Fibroblast of lung (primary cell): ENCODE results near the gene FAM20B. TPM values are rescaled to one million over a fixed set of nuclear protein-coding genes. Genes with fewer than 3 reads are reported as not detected.
A peak's percentile ranks its signal among the peaks of the same experiment; 100 is the strongest.

Source experiments
- DNase-seq, 2 donors: peaks; one replicate each; pipeline versions ENCODE4 v3.0.0 to v3.0.0-alpha.2; 2010; ENCODE audit warnings: low read depth in 2 of 2
- H2AFZ ChIP-seq: 2 replicates; pipeline ENCODE4 v1.5.1; 2012; ENCODE audit warnings: low read length, control low read depth, inconsistent platforms
- H3K27ac ChIP-seq: 2 replicates; pipeline ENCODE4 v1.5.1; 2011; ENCODE audit warnings: low read length, control low read depth; ENCODE audit not compliant: insufficient read depth
- H3K27me3 ChIP-seq: 2 replicates; pipeline ENCODE4 v1.5.1; 2011; ENCODE audit warnings: mild to moderate bottlenecking, low read length; ENCODE audit not compliant: control insufficient read depth, insufficient read depth
- H3K36me3 ChIP-seq: 2 replicates; pipeline ENCODE4 v1.5.1; 2011; ENCODE audit warnings: low read length; ENCODE audit not compliant: control insufficient read depth, insufficient read depth
- H3K4me1 ChIP-seq: 2 replicates; pipeline ENCODE4 v1.5.1; 2011; ENCODE audit warnings: low read length; ENCODE audit not compliant: control insufficient read depth, insufficient read depth; ENCODE audit errors: extremely low read depth
- H3K4me2 ChIP-seq: 2 replicates; pipeline ENCODE4 v1.5.1; 2011; ENCODE audit warnings: low read length, control low read depth; ENCODE audit not compliant: insufficient read depth; ENCODE audit errors: extremely low read depth
- H3K4me3 ChIP-seq, 4 experiments: fragments of 200-600 bp in 1 of 4; sonication (generic) in 1 of 4; replicated peaks in 1 of 4; 2 replicates each; pipeline ENCODE4 v1.5.1; 2011 to 2016; ENCODE audit warnings: low read length in 4 of 4, low read depth in 3 of 4, mild to moderate bottlenecking in 3 of 4, control low read depth in 2 of 4, inconsistent platforms in 1 of 4, mixed read lengths in 1 of 4; ENCODE audit not compliant: insufficient read depth in 1 of 4; ENCODE audit errors: control extremely low read depth in 1 of 4
- H3K79me2 ChIP-seq: 2 replicates; pipeline ENCODE4 v1.5.1; 2012; ENCODE audit warnings: mild to moderate bottlenecking, low read length, inconsistent platforms; ENCODE audit not compliant: control insufficient read depth, insufficient read depth
- H3K9ac ChIP-seq: 2 replicates; pipeline ENCODE4 v1.5.1; 2011; ENCODE audit warnings: mild to moderate bottlenecking, low read length, control low read depth; ENCODE audit not compliant: insufficient read depth
- H3K9me3 ChIP-seq: 2 replicates; pipeline ENCODE4 v1.5.1; 2012; ENCODE audit warnings: low read depth, low read length; ENCODE audit not compliant: control insufficient read depth, insufficient read depth
- H4K20me1 ChIP-seq: 2 replicates; pipeline ENCODE4 v1.5.1; 2011; ENCODE audit warnings: low read length; ENCODE audit not compliant: control insufficient read depth, insufficient read depth; ENCODE audit errors: extremely low read depth
- EZH2 ChIP-seq: IDR thresholded peaks from 2 replicates; pipeline ENCODE4 v1.5.1; 2012; ENCODE audit warnings: low read length, control low read depth, mild to moderate bottlenecking; ENCODE audit errors: missing control alignments
- polyA plus RNA-seq, 2 donors: library from polyadenylated mRNA; depleted of rRNA in 1 of 2; stranded (reverse) in 1 of 2; unstranded in 1 of 2; fragments of >200 nt; gene quantifications; 2 replicates each; pipeline ENCODE4 v1.2.1, GENCODE V29; 2011 to 2012; ENCODE audit warnings: missing spikeins in 1 of 2
- total RNA-seq: library from RNA; depleted of rRNA; stranded (reverse); fragments of >200 nt; gene quantifications from 2 replicates; pipeline ENCODE4 v1.2.1, GENCODE V29; 2014
- TF ChIP-seq, protein P1 (sequence below), 2 donors: IDR thresholded peaks in 1 of 2; conservative IDR thresholded peaks in 1 of 2; 1 replicate in 1 of 2; 2 replicates in 1 of 2; pipeline ENCODE4 v1.5.1; 2011 to 2012; ENCODE audit warnings: low read length in 2 of 2, control low read depth in 1 of 2, inconsistent platforms in 1 of 2, low read depth in 1 of 2, mild to moderate bottlenecking in 1 of 2

FAM20B gene
- total and polyA plus RNA-seq, 2 donors (not counting 1 experiment from before 2014, with no cell fraction given): 42.1 to 45.2 TPM

DNA sequence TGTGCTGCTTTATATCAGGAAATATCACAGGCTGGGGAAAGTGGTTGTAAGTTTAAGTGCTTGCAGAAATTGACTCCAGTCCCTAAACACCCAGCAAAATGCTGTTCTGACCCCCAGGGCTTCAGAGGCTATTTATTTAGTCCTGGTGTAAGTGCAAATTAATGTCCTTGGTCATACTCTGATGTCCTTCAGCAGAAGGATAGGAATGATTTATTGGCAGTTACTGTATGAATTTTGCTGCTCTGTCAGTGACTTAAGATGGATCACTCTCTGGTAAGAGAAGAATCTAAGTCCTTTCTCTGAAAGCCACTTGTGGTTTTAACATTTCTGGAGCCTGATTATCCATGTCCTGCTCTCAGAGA lies 21.9 kb downstream of the FAM20B start:
- H2AFZ ChIP-seq: no peak overlapping the region
- DNase-seq: peak in 1 of 2 donors; percentile 70

DNA sequence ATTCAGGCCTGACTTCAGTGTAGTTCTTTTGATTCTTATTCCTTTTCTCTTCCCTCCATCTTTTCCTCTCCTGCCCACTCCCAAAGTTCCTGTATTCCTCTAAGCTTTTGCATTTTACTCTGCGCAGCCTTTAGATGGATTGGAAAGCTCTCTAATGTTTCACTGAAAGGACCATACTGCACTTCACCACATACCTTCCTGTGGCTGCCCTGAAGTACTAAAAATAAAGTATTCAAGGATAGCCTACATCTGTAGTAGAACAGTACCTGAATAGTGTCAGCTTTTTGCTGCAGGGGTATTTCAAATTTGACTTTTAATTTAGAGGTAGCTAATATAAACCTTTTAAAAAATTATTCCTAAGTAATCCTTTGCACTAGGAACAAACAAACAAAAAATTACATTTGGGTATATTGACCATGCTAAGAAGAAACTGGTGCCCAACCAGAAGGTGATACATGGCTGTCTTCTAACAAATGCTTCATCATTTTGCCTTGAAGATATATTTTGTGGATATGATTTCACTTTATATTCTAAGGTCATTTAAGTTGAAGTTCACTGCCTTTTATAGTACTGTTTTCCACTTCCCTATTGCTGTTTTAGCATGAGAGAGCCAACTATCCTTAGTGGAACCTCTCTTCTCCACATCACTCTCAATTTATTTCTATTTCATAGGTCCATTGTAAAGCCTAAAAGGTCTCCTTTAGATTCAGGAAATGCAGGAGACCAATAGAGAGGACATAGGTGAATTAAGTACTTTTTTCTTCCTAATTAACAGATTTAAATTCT lies 22.8 kb downstream of the FAM20B start:
- Histone ChIP-seq H3K79me2 (peaks cover 2% of the 10 kb centered on the region), H3K27ac (no peak overlapping the region), H3K27me3 (no peaks in the 10 kb centered on the region), H4K20me1 (no peaks in the 10 kb centered on the region), H3K4me3 (no peak overlapping the region), H2AFZ (no peak overlapping the region), H3K9me3 (no peaks in the 10 kb centered on the region), H3K4me2 (no peak overlapping the region), H3K36me3 (peaks cover 1% of the 10 kb centered on the region), H3K4me1 (no peaks in the 10 kb centered on the region), H3K9ac (no peak overlapping the region)
- TF ChIP-seq EZH2: no peak
- TF ChIP-seq, protein P1, sequence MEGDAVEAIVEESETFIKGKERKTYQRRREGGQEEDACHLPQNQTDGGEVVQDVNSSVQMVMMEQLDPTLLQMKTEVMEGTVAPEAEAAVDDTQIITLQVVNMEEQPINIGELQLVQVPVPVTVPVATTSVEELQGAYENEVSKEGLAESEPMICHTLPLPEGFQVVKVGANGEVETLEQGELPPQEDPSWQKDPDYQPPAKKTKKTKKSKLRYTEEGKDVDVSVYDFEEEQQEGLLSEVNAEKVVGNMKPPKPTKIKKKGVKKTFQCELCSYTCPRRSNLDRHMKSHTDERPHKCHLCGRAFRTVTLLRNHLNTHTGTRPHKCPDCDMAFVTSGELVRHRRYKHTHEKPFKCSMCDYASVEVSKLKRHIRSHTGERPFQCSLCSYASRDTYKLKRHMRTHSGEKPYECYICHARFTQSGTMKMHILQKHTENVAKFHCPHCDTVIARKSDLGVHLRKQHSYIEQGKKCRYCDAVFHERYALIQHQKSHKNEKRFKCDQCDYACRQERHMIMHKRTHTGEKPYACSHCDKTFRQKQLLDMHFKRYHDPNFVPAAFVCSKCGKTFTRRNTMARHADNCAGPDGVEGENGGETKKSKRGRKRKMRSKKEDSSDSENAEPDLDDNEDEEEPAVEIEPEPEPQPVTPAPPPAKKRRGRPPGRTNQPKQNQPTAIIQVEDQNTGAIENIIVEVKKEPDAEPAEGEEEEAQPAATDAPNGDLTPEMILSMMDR (conservative IDR thresholded peaks at IDR 0.05 in 1 of 2, IDR thresholded peaks at IDR 0.05 in 1 of 2; ENCODE audit: low read depth in 1 of 2, low read length in 2 of 2): no peak
- DNase-seq: no peak

More for the DNA sequence above, 21.9 kb downstream of the FAM20B start:
- no peak overlapping the region for H3K4me3 ChIP-seq
- H4K20me1 ChIP-seq: no peaks in the 10 kb centered on the region
- no peak overlapping the region for H3K4me2 ChIP-seq
- TF ChIP-seq EZH2: no peak
- TF ChIP-seq, protein P1 (conservative IDR thresholded peaks at IDR 0.05 in 1 of 2, IDR thresholded peaks at IDR 0.05 in 1 of 2; ENCODE audit: low read depth in 1 of 2, low read length in 2 of 2): no peak
- H3K36me3 ChIP-seq: peaks cover 1% of the 10 kb centered on the region
- H3K4me1 ChIP-seq: no peaks in the 10 kb centered on the region
- no peak overlapping the region for H3K9ac ChIP-seq
- H3K27me3 ChIP-seq: no peaks in the 10 kb centered on the region
- H3K79me2 ChIP-seq: peaks cover 7% of the 10 kb centered on the region
- H3K9me3 ChIP-seq: no peaks in the 10 kb centered on the region
- no peak overlapping the region for H3K27ac ChIP-seq

DNA sequence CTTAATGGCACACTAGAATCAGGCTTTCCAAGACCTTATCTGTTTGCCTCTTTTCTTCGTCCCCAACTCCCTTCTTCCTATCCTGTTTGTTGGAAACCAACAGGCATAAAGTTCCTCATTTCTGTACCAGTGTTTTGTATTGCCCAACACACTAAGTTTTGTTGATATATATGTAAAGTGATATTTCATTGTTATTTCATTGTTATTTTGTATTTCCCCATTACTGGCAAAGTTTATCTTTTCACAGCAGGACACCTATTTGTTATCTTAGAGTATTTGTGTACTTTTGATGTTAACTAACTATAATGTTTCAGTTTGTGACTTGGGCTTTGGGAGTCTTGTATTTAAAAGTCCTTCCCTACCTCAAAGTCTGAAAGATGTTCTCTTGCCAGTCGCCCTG lies 27.1 kb downstream of the FAM20B start:
- no peaks in the 10 kb centered on the region for H3K4me1 ChIP-seq
- TF ChIP-seq EZH2: no peak
- TF ChIP-seq, protein P1 (conservative IDR thresholded peaks at IDR 0.05 in 1 of 2, IDR thresholded peaks at IDR 0.05 in 1 of 2; ENCODE audit: low read depth in 1 of 2, low read length in 2 of 2): no peak
- no peak overlapping the region for H3K9ac ChIP-seq
- H4K20me1 ChIP-seq: no peaks in the 10 kb centered on the region
- no peaks in the 10 kb centered on the region for H3K79me2 ChIP-seq
- H2AFZ ChIP-seq: no peak overlapping the region
- no peak overlapping the region for H3K4me3 ChIP-seq
- DNase-seq: no peak
- no peak overlapping the region for H3K4me2 ChIP-seq
- no peaks in the 10 kb centered on the region for H3K9me3 ChIP-seq
- H3K27me3 ChIP-seq: no peaks in the 10 kb centered on the region
- H3K27ac ChIP-seq: no peak overlapping the region
- H3K36me3 ChIP-seq: no peaks in the 10 kb centered on the region
